Peyer's patch (tissue), 4 donors: ENCODE results near the gene ANO10.

Experiments
- CTCF ChIP-seq, 6 experiments: fragments of 450-650 bp in 4 of 6; fragments of 200-600 bp in 2 of 6; sonication (generic) in 1 of 6; IDR thresholded peaks; one replicate each; pipeline ENCODE4 v1.5.1; 2017 to 2019; ENCODE audit warnings: antibody characterized with exemption in 6 of 6, mild to moderate bottlenecking in 3 of 6, moderate library complexity in 1 of 6
- POLR2A ChIP-seq, 2 donors: fragments of 450-650 bp; IDR thresholded peaks; one replicate each; pipeline ENCODE4 v1.5.1; 2017; ENCODE audit warnings: antibody characterized with exemption in 2 of 2, mild to moderate bottlenecking in 2 of 2, moderate library complexity in 2 of 2

- TF ChIP-seq CTCF (IDR thresholded peaks at IDR 0.05) (no peak), POLR2A (IDR thresholded peaks at IDR 0.05) (no peak)
These were observed 7.4 kb upstream of the ANO10 start for GRCh38 chr3:43629257-43629656.
